ENCODE results near the gene IL6ST.
A peak's percentile ranks its signal among the peaks of the same experiment; 100 is the strongest.
"Not testable (repeated sequence)": the region's sequence is repeated elsewhere in the genome, so short reads cannot be mapped to it uniquely, and the experiment has no call there.

IL6ST gene

DNA sequence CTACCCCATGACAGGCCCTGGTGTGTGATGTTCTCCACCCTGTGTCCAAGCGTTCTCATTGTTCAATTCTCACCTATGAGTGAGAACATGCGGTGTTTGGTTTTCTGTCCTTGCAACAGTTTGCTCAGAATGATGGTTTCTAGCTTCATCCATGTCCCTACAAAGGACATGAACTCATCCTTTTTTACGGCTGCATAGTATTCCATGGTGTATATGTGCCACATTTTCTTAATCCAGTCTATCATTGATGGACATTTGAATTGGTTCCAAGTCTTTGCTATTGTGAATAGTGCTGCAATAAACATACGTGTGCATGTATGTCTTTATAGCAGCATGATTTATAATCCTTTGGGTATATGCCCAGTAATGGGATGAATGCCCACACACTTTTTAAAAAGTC lies 3.9 kb downstream of the IL6ST start:
- H3K9me3 ChIP-seq (ENCODE audit: control insufficient read depth, insufficient read depth, low read depth, low read length); H3K27me3 ChIP-seq (ENCODE audit: control insufficient read depth, insufficient read depth, low read length); H3K36me3 ChIP-seq (ENCODE audit: control insufficient read depth, insufficient read depth, low read length); H3K27ac ChIP-seq (ENCODE audit: low read depth, low read length); H3K9ac ChIP-seq (ENCODE audit: low read length): not testable (repeated sequence)
- Histone ChIP-seq H3K4me1 (ENCODE audit: control insufficient read depth, insufficient read depth, low read length) (peaks cover 15% of the 10 kb centered on the region), H3K4me3 (ENCODE audit: low read depth, low read length) (peak overlapping the region; percentile 5; the same call in 1 of the 2 replicates)

DNA sequence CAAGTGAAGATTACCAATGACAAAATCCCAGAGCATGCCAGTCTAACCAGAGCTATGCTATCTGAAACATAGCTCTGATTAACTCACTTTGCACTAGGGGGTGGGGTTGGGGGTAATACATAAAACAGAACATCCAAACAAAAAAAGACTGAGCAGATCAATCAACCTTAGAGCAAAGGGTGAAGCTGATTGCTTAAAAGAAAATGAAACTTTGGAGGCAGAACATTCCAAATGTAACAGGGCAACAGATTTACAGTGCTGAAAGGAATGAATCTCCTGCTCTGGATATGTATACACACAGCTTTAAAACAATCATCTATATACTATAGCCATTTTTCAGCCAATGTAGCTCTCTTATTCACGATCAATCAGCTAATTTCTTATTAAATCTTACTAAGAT lies 4.9 kb downstream of the IL6ST start:
- peaks cover 15% of the 10 kb centered on the region for H3K4me1 ChIP-seq (ENCODE audit: control insufficient read depth, insufficient read depth, low read length)

DNA sequence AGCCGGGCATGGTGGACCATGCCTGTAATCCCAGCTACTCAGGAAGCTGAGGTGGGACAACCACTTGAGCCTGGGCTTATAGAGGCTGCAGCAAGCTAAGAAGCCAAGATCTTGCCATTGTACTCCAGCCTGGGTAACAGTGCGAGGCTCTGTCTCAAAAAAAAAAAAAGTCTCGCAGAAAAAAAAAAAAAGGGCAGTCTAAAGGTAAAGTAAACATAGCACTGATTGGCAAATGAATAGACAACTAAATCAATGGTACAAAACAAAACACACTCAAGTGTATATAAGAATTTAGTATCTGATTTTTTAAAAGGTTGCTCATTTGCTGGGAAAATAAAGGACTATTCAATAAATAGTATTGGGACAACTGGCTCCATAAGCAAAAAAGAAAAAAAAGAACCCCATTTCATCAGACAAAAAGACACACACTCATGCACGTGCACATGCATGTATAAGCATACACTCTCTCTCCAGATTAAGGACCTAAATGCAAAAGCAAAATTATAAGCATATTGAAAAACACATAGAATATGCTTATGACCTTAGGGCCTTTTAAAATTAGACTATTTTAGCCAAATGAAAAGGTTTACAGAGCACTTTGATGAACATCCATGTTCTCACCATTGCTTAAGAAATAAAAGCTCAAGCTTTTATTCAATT lies 5.7 kb downstream of the IL6ST start:
- no peak overlapping the region for H3K27ac ChIP-seq (ENCODE audit: low read depth, low read length)
- H3K4me3 ChIP-seq (ENCODE audit: low read depth, low read length), result no peak overlapping the region
- H3K36me3 ChIP-seq (ENCODE audit: control insufficient read depth, insufficient read depth, low read length), result no peaks in the 10 kb centered on the region; the same call in 1 of the 2 replicates
- peaks cover 15% of the 10 kb centered on the region for H3K4me1 ChIP-seq (ENCODE audit: control insufficient read depth, insufficient read depth, low read length)
- no peak overlapping the region for H3K9ac ChIP-seq (ENCODE audit: low read length)
- no peaks in the 10 kb centered on the region; the same call in 1 of the 2 replicates for H3K9me3 ChIP-seq (ENCODE audit: control insufficient read depth, insufficient read depth, low read depth, low read length)
- H3K27me3 ChIP-seq (ENCODE audit: control insufficient read depth, insufficient read depth, low read length), result no peaks in the 10 kb centered on the region

More for the DNA sequence above, 4.9 kb downstream of the IL6ST start:
- no peak overlapping the region for H3K27ac ChIP-seq (ENCODE audit: low read depth, low read length)
- no peaks in the 10 kb centered on the region; the same call in 1 of the 2 replicates for H3K36me3 ChIP-seq (ENCODE audit: control insufficient read depth, insufficient read depth, low read length)
- H3K9ac ChIP-seq (ENCODE audit: low read length), result no peak overlapping the region
- no peaks in the 10 kb centered on the region; the same call in 1 of the 2 replicates for H3K9me3 ChIP-seq (ENCODE audit: control insufficient read depth, insufficient read depth, low read depth, low read length)
- no peak overlapping the region for H3K4me3 ChIP-seq (ENCODE audit: low read depth, low read length)
- no peaks in the 10 kb centered on the region for H3K27me3 ChIP-seq (ENCODE audit: control insufficient read depth, insufficient read depth, low read length)

DNA sequence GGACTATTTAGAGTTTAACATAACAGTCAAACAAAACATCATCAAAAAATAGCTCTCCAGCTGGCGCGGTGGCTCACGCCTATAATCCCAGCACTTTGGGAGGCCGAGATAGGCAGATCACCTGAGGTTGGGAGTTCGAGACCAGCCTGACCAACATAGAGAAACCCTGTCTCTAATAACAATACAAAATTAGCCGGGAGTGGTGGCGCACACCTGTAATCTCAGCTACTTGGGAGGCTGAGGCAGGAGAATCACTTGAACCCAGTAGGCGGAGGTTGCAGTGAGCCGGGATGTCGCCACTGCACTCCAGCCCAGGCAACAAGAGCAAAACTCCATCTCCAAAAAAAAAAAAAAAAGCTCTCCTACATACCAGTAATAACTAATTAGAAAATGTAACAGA lies 6.3 kb downstream of the IL6ST start:
- H3K27me3 ChIP-seq (ENCODE audit: control insufficient read depth, insufficient read depth, low read length); H3K9ac ChIP-seq (ENCODE audit: low read length); H3K4me3 ChIP-seq (ENCODE audit: low read depth, low read length); H3K36me3 ChIP-seq (ENCODE audit: control insufficient read depth, insufficient read depth, low read length); H3K9me3 ChIP-seq (ENCODE audit: control insufficient read depth, insufficient read depth, low read depth, low read length); H3K27ac ChIP-seq (ENCODE audit: low read depth, low read length): not testable (repeated sequence)
- peaks cover 15% of the 10 kb centered on the region for H3K4me1 ChIP-seq (ENCODE audit: control insufficient read depth, insufficient read depth, low read length)

DNA sequence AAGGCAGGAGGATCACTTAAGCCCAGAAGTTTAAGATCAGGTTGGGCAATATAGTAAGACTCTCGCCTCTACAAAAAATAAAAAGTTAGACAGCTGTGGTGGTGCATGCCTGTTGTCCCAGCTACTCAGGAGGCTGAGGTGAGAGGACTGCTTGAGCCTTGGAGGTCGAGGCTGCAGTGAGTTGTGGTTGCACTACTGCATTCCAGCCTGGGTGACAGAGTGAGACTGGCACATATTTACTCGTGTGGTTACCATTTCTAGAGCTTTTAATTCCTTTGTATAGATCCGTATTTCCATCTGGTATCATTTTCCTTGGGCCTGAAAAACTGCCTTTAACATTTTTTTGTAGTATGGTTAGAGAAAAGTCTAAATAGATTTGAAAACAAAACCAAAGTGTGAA lies 7.8 kb downstream of the IL6ST start:
- H3K9me3 ChIP-seq (ENCODE audit: control insufficient read depth, insufficient read depth, low read depth, low read length), result no peaks in the 10 kb centered on the region; the same call in 1 of the 2 replicates
- no peak overlapping the region for H3K9ac ChIP-seq (ENCODE audit: low read length)
- no peaks in the 10 kb centered on the region for H3K27me3 ChIP-seq (ENCODE audit: control insufficient read depth, insufficient read depth, low read length)
- H3K4me3 ChIP-seq (ENCODE audit: low read depth, low read length), result no peak overlapping the region
- H3K36me3 ChIP-seq (ENCODE audit: control insufficient read depth, insufficient read depth, low read length), result peaks cover 3% of the 10 kb centered on the region; the same call in 1 of the 2 replicates
- peaks cover 5% of the 10 kb centered on the region; the same call in 1 of the 2 replicates for H3K4me1 ChIP-seq (ENCODE audit: control insufficient read depth, insufficient read depth, low read length)
- no peak overlapping the region for H3K27ac ChIP-seq (ENCODE audit: low read depth, low read length)

DNA sequence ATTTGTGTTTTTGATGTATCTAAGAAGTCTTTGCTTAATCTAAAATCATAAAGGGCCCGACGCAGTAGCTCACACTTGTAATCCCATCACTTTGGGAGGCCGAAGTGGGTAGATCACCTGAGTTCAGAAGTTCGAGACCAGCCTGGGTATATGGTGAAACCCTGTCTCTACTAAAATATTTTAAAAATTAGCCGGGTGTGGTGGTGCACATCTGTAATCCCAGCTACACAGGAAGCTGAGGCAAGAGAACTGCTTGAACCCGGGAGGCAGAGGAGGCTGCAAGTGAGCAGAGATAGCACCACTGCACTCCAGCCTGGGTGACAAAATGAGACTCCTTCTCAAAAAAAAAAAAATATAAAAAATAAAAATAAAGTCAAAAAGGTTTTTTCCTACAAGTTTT lies 9.6 kb downstream of the IL6ST start:
- H3K9me3 ChIP-seq (ENCODE audit: control insufficient read depth, insufficient read depth, low read depth, low read length), result no peaks in the 10 kb centered on the region; the same call in 1 of the 2 replicates
- peaks cover 7% of the 10 kb centered on the region; the same call in 1 of the 2 replicates for H3K36me3 ChIP-seq (ENCODE audit: control insufficient read depth, insufficient read depth, low read length)
- H3K9ac ChIP-seq (ENCODE audit: low read length), result no peak overlapping the region
- no peaks in the 10 kb centered on the region for H3K4me1 ChIP-seq (ENCODE audit: control insufficient read depth, insufficient read depth, low read length)
- no peak overlapping the region for H3K4me3 ChIP-seq (ENCODE audit: low read depth, low read length)
- no peak overlapping the region for H3K27ac ChIP-seq (ENCODE audit: low read depth, low read length)
- H3K27me3 ChIP-seq (ENCODE audit: control insufficient read depth, insufficient read depth, low read length), result no peaks in the 10 kb centered on the region

DNA sequence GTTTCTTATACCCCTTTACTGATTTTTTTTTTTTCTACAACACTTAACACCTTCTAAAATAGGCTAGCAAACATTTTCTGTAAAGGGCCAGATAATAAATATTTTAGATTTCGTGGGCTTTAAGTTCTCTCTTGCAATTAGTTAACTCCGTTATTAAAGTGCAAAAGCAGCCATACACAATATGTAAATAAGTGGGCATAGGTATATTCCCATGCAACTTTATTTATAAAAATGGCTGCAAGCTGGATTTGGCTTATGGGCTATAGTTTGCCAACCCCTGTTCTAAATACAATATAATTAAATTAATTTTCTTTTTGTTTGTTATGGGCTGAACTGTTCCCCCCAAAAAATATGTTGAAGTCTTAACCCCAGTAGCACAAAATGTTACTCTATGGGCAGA lies 10.8 kb downstream of the IL6ST start:
- H3K4me1 ChIP-seq (ENCODE audit: control insufficient read depth, insufficient read depth, low read length), result no peaks in the 10 kb centered on the region
- H3K27me3 ChIP-seq (ENCODE audit: control insufficient read depth, insufficient read depth, low read length), result no peaks in the 10 kb centered on the region
- no peaks in the 10 kb centered on the region; the same call in 1 of the 2 replicates for H3K9me3 ChIP-seq (ENCODE audit: control insufficient read depth, insufficient read depth, low read depth, low read length)
- no peak overlapping the region for H3K9ac ChIP-seq (ENCODE audit: low read length)
- H3K36me3 ChIP-seq (ENCODE audit: control insufficient read depth, insufficient read depth, low read length), result peaks cover 12% of the 10 kb centered on the region; the same call in 1 of the 2 replicates
- no peak overlapping the region for H3K4me3 ChIP-seq (ENCODE audit: low read depth, low read length)
- no peak overlapping the region for H3K27ac ChIP-seq (ENCODE audit: low read depth, low read length)

DNA sequence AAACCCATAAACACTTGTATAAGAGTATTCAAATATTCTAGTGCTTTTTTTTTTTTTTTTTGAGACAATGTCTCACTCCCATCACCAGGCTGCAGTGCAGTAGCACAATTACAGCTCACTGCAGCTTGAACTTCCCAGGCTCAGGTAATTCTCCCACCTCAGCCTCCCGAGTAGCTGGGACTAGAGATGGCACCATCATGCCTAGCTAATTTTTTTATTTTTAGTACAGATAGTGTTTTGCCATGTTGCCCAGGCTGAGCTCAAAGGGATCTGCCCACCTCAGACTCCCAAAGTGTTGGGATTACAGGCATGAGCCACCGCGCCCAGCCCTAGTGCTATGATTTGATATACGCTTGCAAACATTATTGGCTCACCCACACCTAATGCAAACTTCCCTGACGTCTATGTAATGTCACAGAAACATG lies 11.8 kb downstream of the IL6ST start:
- no peaks in the 10 kb centered on the region for H3K4me1 ChIP-seq (ENCODE audit: control insufficient read depth, insufficient read depth, low read length)
- no peak overlapping the region for H3K9ac ChIP-seq (ENCODE audit: low read length)
- H3K27me3 ChIP-seq (ENCODE audit: control insufficient read depth, insufficient read depth, low read length), result no peaks in the 10 kb centered on the region
- no peak overlapping the region for H3K27ac ChIP-seq (ENCODE audit: low read depth, low read length)
- no peak overlapping the region for H3K4me3 ChIP-seq (ENCODE audit: low read depth, low read length)
- H3K36me3 ChIP-seq (ENCODE audit: control insufficient read depth, insufficient read depth, low read length), result peaks cover 12% of the 10 kb centered on the region; the same call in 1 of the 2 replicates
- no peaks in the 10 kb centered on the region; the same call in 1 of the 2 replicates for H3K9me3 ChIP-seq (ENCODE audit: control insufficient read depth, insufficient read depth, low read depth, low read length)

DNA sequence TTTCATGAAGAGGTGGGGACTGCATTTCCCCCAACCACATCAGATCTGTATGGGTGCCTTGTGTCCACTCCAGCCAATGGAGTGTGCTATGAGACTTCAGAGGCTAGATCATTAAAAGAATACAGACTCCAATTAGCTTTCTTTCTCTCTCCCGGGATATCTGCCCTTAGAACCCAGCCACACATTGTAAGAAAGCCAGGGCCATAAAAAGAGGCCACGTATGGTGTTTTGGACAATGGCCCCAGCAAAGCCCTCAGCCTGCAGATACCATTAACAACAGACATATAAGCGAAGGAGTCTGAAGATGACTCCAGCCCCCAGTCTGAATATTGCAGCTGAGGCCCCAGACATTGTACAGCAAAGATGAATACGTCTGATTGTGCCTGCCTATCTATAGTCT lies 21.5 kb downstream of the IL6ST start:
- H3K9ac ChIP-seq (ENCODE audit: low read length), result no peak overlapping the region
- H3K27ac ChIP-seq (ENCODE audit: low read depth, low read length), result no peak overlapping the region
- peaks cover 30% of the 10 kb centered on the region for H3K36me3 ChIP-seq (ENCODE audit: control insufficient read depth, insufficient read depth, low read length)
- H3K4me1 ChIP-seq (ENCODE audit: control insufficient read depth, insufficient read depth, low read length), result no peaks in the 10 kb centered on the region
- no peaks in the 10 kb centered on the region for H3K27me3 ChIP-seq (ENCODE audit: control insufficient read depth, insufficient read depth, low read length)
- no peaks in the 10 kb centered on the region for H3K9me3 ChIP-seq (ENCODE audit: control insufficient read depth, insufficient read depth, low read depth, low read length)
- no peak overlapping the region for H3K4me3 ChIP-seq (ENCODE audit: low read depth, low read length)

DNA sequence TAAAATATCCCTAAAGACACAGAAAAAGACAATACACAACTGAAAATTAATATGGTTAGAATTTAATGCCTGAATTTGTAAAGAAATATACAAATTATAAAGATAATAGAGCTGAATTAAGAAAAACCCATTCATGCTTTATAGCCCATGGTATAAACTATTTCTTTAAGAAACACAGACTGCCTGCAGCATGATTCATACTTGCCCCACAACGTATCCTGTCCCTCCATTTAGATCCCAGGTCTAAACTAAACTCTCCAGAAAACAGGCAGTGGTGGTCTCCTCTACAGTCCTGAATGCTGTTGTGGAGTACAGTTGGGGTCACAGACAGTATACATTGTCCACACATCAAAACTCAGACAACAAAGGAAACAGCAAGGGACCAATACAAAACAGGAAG lies 24.8 kb downstream of the IL6ST start:
- H3K36me3 ChIP-seq (ENCODE audit: control insufficient read depth, insufficient read depth, low read length), result peaks cover 24% of the 10 kb centered on the region
- no peaks in the 10 kb centered on the region for H3K4me1 ChIP-seq (ENCODE audit: control insufficient read depth, insufficient read depth, low read length)
- no peaks in the 10 kb centered on the region for H3K9me3 ChIP-seq (ENCODE audit: control insufficient read depth, insufficient read depth, low read depth, low read length)
- H3K9ac ChIP-seq (ENCODE audit: low read length), result no peak overlapping the region
- H3K27me3 ChIP-seq (ENCODE audit: control insufficient read depth, insufficient read depth, low read length), result no peaks in the 10 kb centered on the region
- no peak overlapping the region for H3K27ac ChIP-seq (ENCODE audit: low read depth, low read length)
- H3K4me3 ChIP-seq (ENCODE audit: low read depth, low read length), result no peak overlapping the region

DNA sequence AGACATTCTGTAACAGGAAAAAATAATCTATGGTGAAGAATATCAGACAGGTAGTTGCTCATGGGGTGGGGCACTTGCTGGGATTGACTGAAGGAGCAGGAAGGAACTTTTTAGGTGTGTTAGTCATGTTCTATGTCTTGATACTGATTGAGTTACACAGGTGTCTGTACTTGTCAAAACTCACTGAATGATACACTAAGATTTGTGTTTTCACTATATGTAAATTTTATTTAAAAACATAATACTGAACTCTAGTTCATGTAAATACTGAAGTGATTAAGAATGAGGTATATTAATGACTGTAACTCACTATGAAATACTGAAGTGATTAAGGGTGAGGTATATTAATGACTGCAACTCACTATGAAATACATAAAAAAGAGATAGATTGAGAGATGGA lies 28.5 kb downstream of the IL6ST start:
- Histone ChIP-seq H3K4me1 (ENCODE audit: control insufficient read depth, insufficient read depth, low read length) (no peaks in the 10 kb centered on the region), H3K9ac (ENCODE audit: low read length) (no peak overlapping the region), H3K27me3 (ENCODE audit: control insufficient read depth, insufficient read depth, low read length) (no peaks in the 10 kb centered on the region), H3K9me3 (ENCODE audit: control insufficient read depth, insufficient read depth, low read depth, low read length) (no peaks in the 10 kb centered on the region), H3K36me3 (ENCODE audit: control insufficient read depth, insufficient read depth, low read length) (peaks cover 34% of the 10 kb centered on the region; the same call in 1 of the 2 replicates), H3K4me3 (ENCODE audit: low read depth, low read length) (no peak overlapping the region), H3K27ac (ENCODE audit: low read depth, low read length) (no peak overlapping the region)

Data from HUES6 (cell line).